ENCODE measurements around the gene ITGAD. TPM values are rescaled to one million over a fixed set of nuclear protein-coding genes. Genes with fewer than 3 reads are reported as not detected.

Gene ITGAD
- total and polyA plus RNA-seq, 8 donors: 0.04 to 0.35 (median 0.24) TPM; not detected in 2

DNA sequence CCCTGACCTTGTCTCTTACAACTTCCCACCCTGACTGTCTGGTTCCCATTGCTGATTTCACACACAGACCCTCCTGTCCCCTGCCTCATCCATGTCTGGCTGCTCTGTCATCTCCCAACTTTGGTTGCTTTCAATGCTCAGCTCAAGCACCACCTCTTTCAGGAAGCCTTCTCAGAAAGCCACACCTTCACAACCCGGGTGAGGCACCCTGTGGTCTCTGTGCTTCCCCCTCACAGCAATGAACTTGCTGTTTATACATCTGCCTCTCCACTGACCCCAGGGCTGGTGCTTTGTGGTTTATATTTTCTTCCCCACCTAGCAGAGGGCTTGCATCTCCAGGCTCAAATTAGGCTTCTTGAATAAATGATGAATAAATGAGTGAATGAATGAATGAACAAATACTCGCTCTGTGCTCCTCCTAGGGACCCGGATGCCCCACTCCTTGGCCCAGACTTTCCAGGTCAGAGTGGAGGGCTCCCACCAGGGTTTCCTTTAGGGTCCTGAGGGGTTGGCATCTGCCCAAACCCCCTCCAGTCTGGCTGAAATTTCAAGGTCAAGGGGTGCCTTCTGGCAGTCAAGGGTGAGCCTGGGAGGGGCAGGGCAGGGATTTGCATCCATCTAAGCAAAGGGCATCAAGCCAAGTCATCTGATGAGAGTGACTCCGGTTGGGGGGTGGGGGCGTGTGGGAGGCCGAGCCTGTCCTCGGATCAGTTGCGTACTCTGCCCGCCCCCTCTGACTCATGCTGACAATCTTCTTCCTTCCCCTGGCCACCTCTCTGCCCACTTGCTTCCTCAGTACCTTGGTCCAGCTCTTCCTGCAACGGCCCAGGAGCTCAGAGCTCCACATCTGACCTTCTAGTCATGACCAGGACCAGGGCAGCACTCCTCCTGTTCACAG, 38.5 kb upstream of the ITGAD start, which contains the start of gene ITGAX:
Gene ITGAX (plus strand): TSS at position 783 of the 898 bp plus-strand sequence. CDS start 79 bp downstream, at position 862.
- H3K9me3 ChIP-seq: no peaks in the 10 kb centered on the region
- intact Hi-C loops (cut with DNase I): no loop called here
- H3K4me1 ChIP-seq: peaks cover 0 to 65% of the 10 kb centered on the region in 2 donors
- peak within 1 kb of the TSS in 1 of 2 donors; percentile 56 for H3K4me3 ChIP-seq
- peak; percentile 69 for ATAC-seq
- H3K27me3 ChIP-seq: peaks cover 0 to 4% of the 10 kb centered on the region in 2 donors
- H3K36me3 ChIP-seq: no peaks in the 10 kb centered on the region
- TF ChIP-seq, protein P1, sequence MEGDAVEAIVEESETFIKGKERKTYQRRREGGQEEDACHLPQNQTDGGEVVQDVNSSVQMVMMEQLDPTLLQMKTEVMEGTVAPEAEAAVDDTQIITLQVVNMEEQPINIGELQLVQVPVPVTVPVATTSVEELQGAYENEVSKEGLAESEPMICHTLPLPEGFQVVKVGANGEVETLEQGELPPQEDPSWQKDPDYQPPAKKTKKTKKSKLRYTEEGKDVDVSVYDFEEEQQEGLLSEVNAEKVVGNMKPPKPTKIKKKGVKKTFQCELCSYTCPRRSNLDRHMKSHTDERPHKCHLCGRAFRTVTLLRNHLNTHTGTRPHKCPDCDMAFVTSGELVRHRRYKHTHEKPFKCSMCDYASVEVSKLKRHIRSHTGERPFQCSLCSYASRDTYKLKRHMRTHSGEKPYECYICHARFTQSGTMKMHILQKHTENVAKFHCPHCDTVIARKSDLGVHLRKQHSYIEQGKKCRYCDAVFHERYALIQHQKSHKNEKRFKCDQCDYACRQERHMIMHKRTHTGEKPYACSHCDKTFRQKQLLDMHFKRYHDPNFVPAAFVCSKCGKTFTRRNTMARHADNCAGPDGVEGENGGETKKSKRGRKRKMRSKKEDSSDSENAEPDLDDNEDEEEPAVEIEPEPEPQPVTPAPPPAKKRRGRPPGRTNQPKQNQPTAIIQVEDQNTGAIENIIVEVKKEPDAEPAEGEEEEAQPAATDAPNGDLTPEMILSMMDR (IDR thresholded peaks at IDR 0.05): no peak
- peak in 2 of 4 donors; percentile 90 to 94 for DNase-seq
- H3K27ac ChIP-seq: peak within 1 kb of the TSS; percentile 56 to 93

DNA sequence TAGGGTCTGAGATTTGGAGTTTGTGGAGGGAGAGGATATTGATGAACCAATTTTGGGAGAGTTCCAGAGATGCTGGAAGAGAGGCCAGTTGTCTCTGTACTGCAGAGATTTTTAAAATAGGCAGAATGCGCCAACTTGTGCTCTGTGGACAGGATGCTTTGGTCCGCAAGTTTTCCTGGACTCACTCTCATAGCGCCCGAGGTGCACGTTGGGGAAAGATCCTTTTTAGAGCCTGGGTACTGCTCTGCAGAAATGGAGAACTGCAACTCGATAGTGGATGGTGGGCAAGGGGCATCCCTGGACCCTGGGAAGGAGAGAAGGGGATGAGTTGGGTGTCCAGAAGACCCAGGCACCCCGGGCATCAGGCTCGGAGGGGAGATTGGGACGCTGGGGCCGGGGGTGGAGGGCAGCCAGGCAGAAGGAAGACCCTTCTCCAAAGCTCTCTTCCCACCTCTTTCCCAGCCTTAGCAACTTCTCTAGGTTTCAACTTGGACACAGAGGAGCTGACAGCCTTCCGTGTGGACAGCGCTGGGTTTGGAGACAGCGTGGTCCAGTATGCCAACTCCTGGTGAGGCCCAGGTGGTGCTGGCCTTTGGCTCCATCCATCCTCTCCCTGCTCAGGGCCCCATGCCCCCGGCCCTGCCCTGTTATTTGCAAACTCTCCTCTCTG, 37.6 kb upstream of the ITGAD start:
- Histone ChIP-seq H3K27ac (peak overlapping the region; percentile 56 to 93), H3K4me3 (peak overlapping the region in 1 of 2 donors; percentile 56)

DNA sequence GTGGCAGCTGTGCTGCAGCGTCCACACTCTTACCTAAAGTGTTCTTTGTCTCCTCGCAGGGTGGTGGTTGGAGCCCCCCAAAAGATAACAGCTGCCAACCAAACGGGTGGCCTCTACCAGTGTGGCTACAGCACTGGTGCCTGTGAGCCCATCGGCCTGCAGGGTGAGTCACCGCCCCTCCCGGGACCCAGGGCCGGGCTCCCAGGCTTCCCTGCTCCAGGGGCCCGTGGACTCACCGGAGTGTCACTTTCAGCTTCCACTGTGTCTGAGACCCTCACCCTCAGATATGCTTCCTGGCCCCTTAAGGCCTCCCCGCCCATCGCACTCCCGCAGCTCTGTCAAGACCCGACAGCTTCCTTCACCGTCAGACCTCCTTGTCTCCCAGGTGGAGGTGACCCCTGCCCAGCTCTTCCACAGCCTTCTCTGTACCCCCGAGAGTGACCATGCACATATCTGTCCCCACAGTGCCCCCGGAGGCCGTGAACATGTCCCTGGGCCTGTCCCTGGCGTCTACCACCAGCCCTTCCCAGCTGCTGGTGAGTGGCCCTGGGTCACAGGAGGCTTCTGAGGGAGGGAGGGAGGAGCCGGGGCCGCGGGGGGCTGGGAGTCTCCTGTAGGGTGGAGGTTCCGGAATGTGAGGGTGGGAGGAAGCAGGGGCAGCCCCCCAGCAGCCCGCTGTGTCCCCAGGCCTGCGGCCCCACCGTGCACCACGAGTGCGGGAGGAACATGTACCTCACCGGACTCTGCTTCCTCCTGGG, 36.4 kb upstream of the ITGAD start:
- ATAC-seq: no peak
- H3K36me3 ChIP-seq: peaks cover 0 to 8% of the 10 kb centered on the region in 2 donors
- intact Hi-C loops (cut with DNase I): no loop called here
- H3K27me3 ChIP-seq: peaks cover 0 to 7% of the 10 kb centered on the region in 2 donors
- TF ChIP-seq, protein P1 (IDR thresholded peaks at IDR 0.05): no peak
- DNase-seq: peak in 1 of 4 donors; percentile 86
- no peaks in the 10 kb centered on the region for H3K9me3 ChIP-seq
- peak overlapping the region in 1 of 2 donors; percentile 56 for H3K4me3 ChIP-seq
- peaks cover 0 to 61% of the 10 kb centered on the region in 2 donors for H3K4me1 ChIP-seq
- no peak overlapping the region for H3K27ac ChIP-seq

More for the DNA sequence above, 37.6 kb upstream of the ITGAD start:
- Histone ChIP-seq H3K4me1 (peaks cover 0 to 65% of the 10 kb centered on the region in 2 donors), H3K9me3 (no peaks in the 10 kb centered on the region), H3K27me3 (peaks cover 0 to 4% of the 10 kb centered on the region in 2 donors), H3K36me3 (no peaks in the 10 kb centered on the region)
- no peak for DNase-seq
- TF ChIP-seq, protein P1 (IDR thresholded peaks at IDR 0.05): no peak
- ATAC-seq: no peak
- intact Hi-C loops (cut with DNase I): no loop called here

DNA sequence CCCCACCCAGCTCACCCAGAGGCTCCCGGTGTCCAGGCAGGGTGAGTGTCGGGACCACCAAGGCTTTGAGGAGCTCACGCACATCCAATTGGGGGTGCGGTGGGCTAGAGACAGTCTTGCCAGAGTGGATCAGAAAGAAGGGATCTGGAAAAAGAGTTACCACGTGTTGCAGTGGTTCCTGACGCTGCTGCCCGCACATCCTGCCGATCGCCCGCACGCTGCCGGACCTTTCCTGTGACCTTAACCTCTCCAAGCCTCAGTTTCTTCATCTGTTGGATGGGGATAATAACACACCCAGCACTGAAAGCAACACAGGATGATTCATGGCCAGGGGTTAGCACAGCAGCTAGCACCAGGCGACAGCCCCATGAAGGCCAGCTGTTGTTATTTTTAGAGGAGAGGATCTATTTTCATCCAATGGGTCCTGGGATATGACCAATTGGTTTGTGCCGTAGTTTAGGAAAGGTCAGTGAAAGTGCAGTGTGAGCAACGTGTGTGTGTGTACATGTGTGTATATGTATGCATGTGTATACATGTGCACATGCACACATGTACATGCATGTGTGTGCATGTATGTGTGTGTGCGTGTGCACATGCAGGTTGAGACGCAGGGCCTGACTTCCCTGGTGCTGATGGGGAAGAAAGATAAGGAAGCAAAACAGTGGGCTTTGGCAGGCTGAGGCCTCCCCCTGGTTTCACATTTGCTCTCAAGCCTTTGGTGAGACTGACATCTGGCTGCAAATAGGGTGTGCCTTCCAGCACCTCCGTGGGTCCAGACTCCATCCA, 35.6 kb upstream of the ITGAD start:
- H3K27ac ChIP-seq: no peak overlapping the region
- peaks cover 0 to 9% of the 10 kb centered on the region in 2 donors for H3K27me3 ChIP-seq
- intact Hi-C loops (cut with DNase I): no loop called here
- H3K36me3 ChIP-seq: peaks cover 0 to 10% of the 10 kb centered on the region in 2 donors
- TF ChIP-seq, protein P1 (IDR thresholded peaks at IDR 0.05): no peak
- H3K4me3 ChIP-seq: peak overlapping the region in 1 of 2 donors; percentile 56
- no peaks in the 10 kb centered on the region for H3K9me3 ChIP-seq
- no peak for DNase-seq
- peaks cover 0 to 61% of the 10 kb centered on the region in 2 donors for H3K4me1 ChIP-seq
- no peak for ATAC-seq
